A549 (cell line): Measurements from ENCODE around the gene BCL2L12. TPM values are rescaled to one million over a fixed set of nuclear protein-coding genes. Genes with fewer than 3 reads are reported as not detected.

ENCODE experiments used
- ATOH8 ChIP-seq: fragments of 250-450 bp; sonication (Bioruptor Pico); IDR thresholded peaks from 2 replicates; pipeline ENCODE4 v1.5.0; 2020; ENCODE audit warnings: low read depth, mild to moderate bottlenecking, moderate library complexity
- CBX2 ChIP-seq: fragments of 200-600 bp; sonication (generic); IDR thresholded peaks from 2 replicates; pipeline ENCODE4 v1.6.1; 2016; ENCODE audit warnings: low read depth, mild to moderate bottlenecking, borderline replicate concordance
- CEBPB ChIP-seq, 2 experiments: fragments of >200 bp in 1 of 2; sonication (Bioruptor Twin) in 1 of 2; formaldehyde crosslinking in 1 of 2; IDR thresholded peaks; 2 replicates each; pipeline ENCODE4 v1.6.1; 2012 to 2016
- CHD2 ChIP-seq: fragments of 150-350 bp; IDR thresholded peaks from 2 replicates; pipeline ENCODE4 v1.6.1; 2014; ENCODE audit warnings: low read length; ENCODE audit not compliant: partially characterized antibody
- CTCF ChIP-seq: fragments of >200 bp; sonication (Bioruptor Twin); formaldehyde crosslinking; IDR thresholded peaks from 3 replicates; pipeline ENCODE4 v1.5.1; 2016
- ELK1 ChIP-seq: fragments of 150-350 bp; IDR thresholded peaks from 2 replicates; pipeline ENCODE4 v1.6.1; 2014; ENCODE audit warnings: low read depth, mild to moderate bottlenecking, low read length
- EP300 ChIP-seq, 2 experiments: fragments of >200 bp; sonication (Bioruptor Twin); formaldehyde crosslinking; IDR thresholded peaks; 2 replicates in 1 of 2; 3 replicates in 1 of 2; pipeline ENCODE4 v1.6.1; 2016 to 2017
- FOXS1 ChIP-seq: fragments of 250-450 bp; sonication (Bioruptor Pico); IDR thresholded peaks from 2 replicates; pipeline ENCODE4 v1.5.0; 2020; ENCODE audit warnings: mild to moderate bottlenecking, moderate library complexity
- HES2 ChIP-seq: fragments of >200 bp; sonication (Bioruptor Twin); formaldehyde crosslinking; IDR thresholded peaks from 2 replicates; pipeline ENCODE4 v1.6.1; 2016
- HEYL ChIP-seq: fragments of 250-450 bp; sonication (Bioruptor Pico); IDR thresholded peaks from 2 replicates; pipeline ENCODE4 v1.8.0; 2021; ENCODE audit warnings: mild to moderate bottlenecking, moderate library complexity
- HMGXB4 ChIP-seq: fragments of 250-450 bp; sonication (Bioruptor Pico); IDR thresholded peaks from 2 replicates; pipeline ENCODE4 v1.5.0; 2021; ENCODE audit warnings: mild to moderate bottlenecking, moderate library complexity, borderline replicate concordance
- HOXB13 ChIP-seq: fragments of 250-450 bp; sonication (Bioruptor Pico); IDR thresholded peaks from 2 replicates; pipeline ENCODE4 v1.5.0; 2020; ENCODE audit warnings: low read depth, mild to moderate bottlenecking, moderate library complexity
- HOXB5 ChIP-seq: fragments of 250-450 bp; sonication (Bioruptor Pico); IDR thresholded peaks from 2 replicates; pipeline ENCODE4 v1.5.0; 2020; ENCODE audit warnings: mild to moderate bottlenecking, moderate library complexity
- KDM5A ChIP-seq: fragments of 200-600 bp; sonication (generic); IDR thresholded peaks from 2 replicates; pipeline ENCODE4 v1.6.1; 2016; ENCODE audit warnings: antibody characterized with exemption, mild to moderate bottlenecking
- MAX ChIP-seq: IDR thresholded peaks from 2 replicates; pipeline ENCODE4 v1.6.1; 2012
- MAZ ChIP-seq: fragments of 150-350 bp; IDR thresholded peaks from 2 replicates; pipeline ENCODE4 v1.6.1; 2014; ENCODE audit warnings: antibody characterized with exemption, low read depth, low read length, borderline replicate concordance
- MYC ChIP-seq: IDR thresholded peaks from 2 replicates; pipeline ENCODE4 v1.6.1; 2012; ENCODE audit warnings: mild to moderate bottlenecking, inconsistent platforms, low read length, improper control_type of control experiment, borderline replicate concordance
- NFE2L2 ChIP-seq: fragments of 150-350 bp; conservative IDR thresholded peaks from 2 replicates; pipeline ENCODE4 v1.6.1; 2014; ENCODE audit warnings: low read length
- POLR2A ChIP-seq: IDR thresholded peaks from 2 replicates; pipeline ENCODE4 v1.6.1; 2012; ENCODE audit warnings: mild to moderate bottlenecking, low read length
- POLR2AphosphoS2 ChIP-seq: conservative IDR thresholded peaks from 2 replicates; pipeline ENCODE4 v1.6.1; 2012; ENCODE audit warnings: low read length, improper control_type of control experiment, inconsistent platforms
- RAD21 ChIP-seq, 2 experiments: fragments of >200 bp in 1 of 2; sonication (Bioruptor Twin) in 1 of 2; formaldehyde crosslinking in 1 of 2; IDR thresholded peaks in 1 of 2; conservative IDR thresholded peaks in 1 of 2; 2 replicates in 1 of 2; 3 replicates in 1 of 2; pipeline ENCODE4 v1.6.1; 2012 to 2018; ENCODE audit warnings: inconsistent platforms in 1 of 2
- REST ChIP-seq: fragments of 200-600 bp; sonication (generic); IDR thresholded peaks from 2 replicates; pipeline ENCODE4 v1.6.1; 2016; ENCODE audit warnings: antibody characterized with exemption, mild to moderate bottlenecking, moderate library complexity
- RFX5 ChIP-seq: fragments of 450-650 bp; IDR thresholded peaks from 2 replicates; pipeline ENCODE4 v1.7.1; 2014; ENCODE audit warnings: antibody characterized with exemption, mild to moderate bottlenecking, moderate library complexity
- SMC3 ChIP-seq: fragments of >200 bp; sonication (Bioruptor Twin); formaldehyde crosslinking; IDR thresholded peaks from 3 replicates; pipeline ENCODE4 v1.6.1; 2018; ENCODE audit warnings: inconsistent platforms
- TP53 ChIP-seq: fragments of 250-450 bp; sonication (Bioruptor Pico); IDR thresholded peaks from 2 replicates; pipeline ENCODE4 v1.5.0; 2021; ENCODE audit warnings: mild to moderate bottlenecking, moderate library complexity
- USF2 ChIP-seq: fragments of 450-650 bp; IDR thresholded peaks from 2 replicates; pipeline ENCODE4 v1.6.1; 2014; ENCODE audit warnings: antibody characterized with exemption
- ZC3H11A ChIP-seq: fragments of 450-650 bp; IDR thresholded peaks from 2 replicates; pipeline ENCODE4 v1.6.1; 2014; ENCODE audit warnings: antibody characterized with exemption, mild to moderate bottlenecking
- ZFP36 ChIP-seq: fragments of 450-650 bp; IDR thresholded peaks from 2 replicates; pipeline ENCODE4 v1.6.1; 2014; ENCODE audit warnings: borderline replicate concordance; ENCODE audit not compliant: partially characterized antibody
- ZNF302 ChIP-seq: fragments of 250-450 bp; sonication (Bioruptor Pico); IDR thresholded peaks from 2 replicates; pipeline ENCODE4 v1.9.0; 2021; ENCODE audit warnings: inconsistent platforms, mild to moderate bottlenecking, moderate library complexity
- ZSCAN20 ChIP-seq: fragments of 250-450 bp; sonication (Bioruptor Pico); IDR thresholded peaks from 2 replicates; pipeline ENCODE4 v1.8.0; 2022; ENCODE audit warnings: mild to moderate bottlenecking, moderate library complexity
- polyA plus RNA-seq, 4 experiments: library from polyadenylated mRNA; depleted of rRNA in 3 of 4; stranded (reverse); fragments of >200 nt; fragmentation: RNase III in 1 of 4; extraction: RNeasy Plus Mini Kit Qiagen cat#74134 plus additional on column Dnase treatment in 1 of 4; gene quantifications; 2 replicates in 3 of 4; 3 replicates in 1 of 4; pipeline ENCODE4 v1.2.3, GENCODE V29; 2011 to 2017

BCL2L12 gene
- polyA plus RNA-seq, 2 of the 4 experiments (the other 2 are of a cell fraction), result 26.6 to 53.0 TPM

GRCh38 chr19:49641688-49642491, 23.8 kb upstream of the BCL2L12 start, which contains the start of gene SCAF1 (continued):
- peak; percentile 74 for TF ChIP-seq MAX
- peak; percentile 60 for TF ChIP-seq USF2
- TF ChIP-seq REST, result no peak
- no peak for TF ChIP-seq ZFP36
- TF ChIP-seq RAD21 (conservative IDR thresholded peaks at IDR 0.05 in 1 of 2, IDR thresholded peaks at IDR 0.05 in 1 of 2), result no peak
- TF ChIP-seq POLR2A, result peak; percentile 84
- no peak for TF ChIP-seq KDM5A
- peak; percentile 64; the same call in 1 of the 2 replicates for TF ChIP-seq HOXB5 (CRISPR knock-in tag)
- peak; percentile 42 for TF ChIP-seq CHD2
- TF ChIP-seq HES2, result no peak
- TF ChIP-seq ATOH8 (CRISPR knock-in tag), result no peak
- no peak for TF ChIP-seq NFE2L2
- TF ChIP-seq ELK1, result no peak
- TF ChIP-seq EP300 (IDR thresholded peaks at IDR 0.05), result no peak
- no peak for TF ChIP-seq ZC3H11A
- no peak for TF ChIP-seq SMC3
- TF ChIP-seq CEBPB (IDR thresholded peaks at IDR 0.05), result peak in 1 of 2 experiments; percentile 29; a peak in 1 of 4 replicates
- peak; percentile 68; the same call in 1 of the 2 replicates for TF ChIP-seq FOXS1 (CRISPR knock-in tag)
- peak; percentile 69 for TF ChIP-seq MAZ
- no peak for TF ChIP-seq ZSCAN20 (CRISPR knock-in tag)
- TF ChIP-seq HMGXB4 (CRISPR knock-in tag), result no peak
- TF ChIP-seq RFX5, result 0 out of 2 replicates have a peak, but pooled peaks have one; percentile 40
- peak; percentile 83 for TF ChIP-seq POLR2AphosphoS2
- TF ChIP-seq CBX2, result no peak
- no peak for TF ChIP-seq CTCF
- TF ChIP-seq MYC, result 0 out of 2 replicates have a peak, but pooled peaks have one; percentile 20
- TF ChIP-seq TP53 (CRISPR knock-in tag), result peak; percentile 93
- no peak for TF ChIP-seq HOXB13 (CRISPR knock-in tag)
- no peak for TF ChIP-seq ZNF302 (CRISPR knock-in tag)
- TF ChIP-seq HEYL, result no peak
